Measurements from ENCODE around the gene USP24. TPM values are rescaled to one million over a fixed set of nuclear protein-coding genes. Genes with fewer than 3 reads are reported as not detected.

The USP24 gene
- polyA plus RNA-seq, 1 donor (not counting 4 experiments of a cell fraction or from before 2014, with no cell fraction given): 22.5 TPM

Small RNA genes within 50 kb of the gene (small RNA-seq; reads per million reads assigned to genes)
- 0 to 1.5 (median 1.0) reads per million in 3 experiments for gene MIR4422 (ENCODE audit: insufficient read length in 3 of 3, low read depth in 3 of 3, low replicate concordance in 1 of 3)

Other genes starting within 250 kb of the USP24 start
- gene TMEM61, start 234.7 kb downstream of the USP24 start, polyA plus RNA-seq: 0.49 to 1.1 TPM (median 1.0 TPM) in 3 replicates
- not detected in 3 replicates for gene BSND, start 216.4 kb downstream of the USP24 start, polyA plus RNA-seq
- gene PCSK9, start 175.8 kb downstream of the USP24 start, polyA plus RNA-seq: 56.0 to 86.2 TPM (median 61.7 TPM) in 3 replicates

All from keratinocyte (primary cell).